ENCODE data around the gene ESPNL. TPM values are rescaled to one million over a fixed set of nuclear protein-coding genes. Genes with fewer than 3 reads are reported as not detected.

The ESPNL gene
- total and polyA plus RNA-seq, 4 donors, result 0.08 to 0.59 (median 0.35) TPM

- Histone ChIP-seq H3K27ac (ENCODE audit: low read depth in 1 of 2, low read length in 2 of 2) (no peak overlapping the region), H3K36me3 (ENCODE audit: control insufficient read depth in 4 of 4, insufficient read depth in 3 of 4, low read depth in 1 of 4, low read length in 3 of 4) (peaks cover 0 to 2% (median 0%) of the 10 kb centered on the region in 4 donors), H3K4me3 (ENCODE audit: low read depth in 1 of 3, low read length in 3 of 3) (no peak overlapping the region), H3K4me1 (ENCODE audit: control insufficient read depth in 4 of 4, insufficient read depth in 4 of 4, low read length in 3 of 4) (peaks cover 2 to 8% (median 5%) of the 10 kb centered on the region in 4 donors), H3K27me3 (ENCODE audit: control insufficient read depth in 4 of 4, insufficient read depth in 4 of 4, low read length in 3 of 4) (no peaks in the 10 kb centered on the region), H3K9ac (ENCODE audit: low read depth in 1 of 2, low read length in 2 of 2) (no peak overlapping the region), H3K9me3 (ENCODE audit: control insufficient read depth in 4 of 4, low read length in 3 of 4) (no peaks in the 10 kb centered on the region)
- DNase-seq (ENCODE audit: low spot score), result no peak
- TF ChIP-seq SP1 (IDR thresholded peaks at IDR 0.05) (no peak), ATF3 (IDR thresholded peaks at IDR 0.05) (no peak), HNF4A (conservative IDR thresholded peaks at IDR 0.05) (no peak), TAF1 (conservative IDR thresholded peaks at IDR 0.05) (no peak)
- TF ChIP-seq, protein P1, sequence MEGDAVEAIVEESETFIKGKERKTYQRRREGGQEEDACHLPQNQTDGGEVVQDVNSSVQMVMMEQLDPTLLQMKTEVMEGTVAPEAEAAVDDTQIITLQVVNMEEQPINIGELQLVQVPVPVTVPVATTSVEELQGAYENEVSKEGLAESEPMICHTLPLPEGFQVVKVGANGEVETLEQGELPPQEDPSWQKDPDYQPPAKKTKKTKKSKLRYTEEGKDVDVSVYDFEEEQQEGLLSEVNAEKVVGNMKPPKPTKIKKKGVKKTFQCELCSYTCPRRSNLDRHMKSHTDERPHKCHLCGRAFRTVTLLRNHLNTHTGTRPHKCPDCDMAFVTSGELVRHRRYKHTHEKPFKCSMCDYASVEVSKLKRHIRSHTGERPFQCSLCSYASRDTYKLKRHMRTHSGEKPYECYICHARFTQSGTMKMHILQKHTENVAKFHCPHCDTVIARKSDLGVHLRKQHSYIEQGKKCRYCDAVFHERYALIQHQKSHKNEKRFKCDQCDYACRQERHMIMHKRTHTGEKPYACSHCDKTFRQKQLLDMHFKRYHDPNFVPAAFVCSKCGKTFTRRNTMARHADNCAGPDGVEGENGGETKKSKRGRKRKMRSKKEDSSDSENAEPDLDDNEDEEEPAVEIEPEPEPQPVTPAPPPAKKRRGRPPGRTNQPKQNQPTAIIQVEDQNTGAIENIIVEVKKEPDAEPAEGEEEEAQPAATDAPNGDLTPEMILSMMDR (IDR thresholded peaks at IDR 0.05; ENCODE audit: low read depth, low read length, missing input control), result no peak
- 89% methylated on average over 10 of the region's 10 CpGs for WGBS
Observed at GRCh38 chr2:238099714-238100048, 459 bp upstream of the ESPNL start.

- no peaks in the 10 kb centered on the region for H3K9me3 ChIP-seq (ENCODE audit: control insufficient read depth in 4 of 4, low read length in 3 of 4)
- no peak overlapping the region for H3K4me3 ChIP-seq (ENCODE audit: low read depth in 1 of 3, low read length in 3 of 3)
- DNase-seq (ENCODE audit: low spot score), result peak; percentile 27
- peaks cover 2 to 8% (median 5%) of the 10 kb centered on the region in 4 donors for H3K4me1 ChIP-seq (ENCODE audit: control insufficient read depth in 4 of 4, insufficient read depth in 4 of 4, low read length in 3 of 4)
- H3K9ac ChIP-seq (ENCODE audit: low read depth in 1 of 2, low read length in 2 of 2), result no peak overlapping the region
- no peaks in the 10 kb centered on the region for H3K36me3 ChIP-seq (ENCODE audit: control insufficient read depth in 4 of 4, insufficient read depth in 3 of 4, low read depth in 1 of 4, low read length in 3 of 4)
- no peaks in the 10 kb centered on the region for H3K27me3 ChIP-seq (ENCODE audit: control insufficient read depth in 4 of 4, insufficient read depth in 4 of 4, low read length in 3 of 4)
- H3K27ac ChIP-seq (ENCODE audit: low read depth in 1 of 2, low read length in 2 of 2), result no peak overlapping the region
- TF ChIP-seq, protein P2, sequence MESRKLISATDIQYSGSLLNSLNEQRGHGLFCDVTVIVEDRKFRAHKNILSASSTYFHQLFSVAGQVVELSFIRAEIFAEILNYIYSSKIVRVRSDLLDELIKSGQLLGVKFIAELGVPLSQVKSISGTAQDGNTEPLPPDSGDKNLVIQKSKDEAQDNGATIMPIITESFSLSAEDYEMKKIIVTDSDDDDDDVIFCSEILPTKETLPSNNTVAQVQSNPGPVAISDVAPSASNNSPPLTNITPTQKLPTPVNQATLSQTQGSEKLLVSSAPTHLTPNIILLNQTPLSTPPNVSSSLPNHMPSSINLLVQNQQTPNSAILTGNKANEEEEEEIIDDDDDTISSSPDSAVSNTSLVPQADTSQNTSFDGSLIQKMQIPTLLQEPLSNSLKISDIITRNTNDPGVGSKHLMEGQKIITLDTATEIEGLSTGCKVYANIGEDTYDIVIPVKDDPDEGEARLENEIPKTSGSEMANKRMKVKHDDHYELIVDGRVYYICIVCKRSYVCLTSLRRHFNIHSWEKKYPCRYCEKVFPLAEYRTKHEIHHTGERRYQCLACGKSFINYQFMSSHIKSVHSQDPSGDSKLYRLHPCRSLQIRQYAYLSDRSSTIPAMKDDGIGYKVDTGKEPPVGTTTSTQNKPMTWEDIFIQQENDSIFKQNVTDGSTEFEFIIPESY (IDR thresholded peaks at IDR 0.05), result no peak
- no peak for TF ChIP-seq ATF3 (IDR thresholded peaks at IDR 0.05)
- TF ChIP-seq RAD21 (IDR thresholded peaks at IDR 0.05), result no peak
- no peak for TF ChIP-seq HNF4A (conservative IDR thresholded peaks at IDR 0.05)
- TF ChIP-seq TAF1 (conservative IDR thresholded peaks at IDR 0.05), result no peak
- TF ChIP-seq EGR1 (IDR thresholded peaks at IDR 0.05; ENCODE audit: low read depth in 2 of 2), result no peak
- no peak for TF ChIP-seq SP1 (IDR thresholded peaks at IDR 0.05)
- TF ChIP-seq RXRA (IDR thresholded peaks at IDR 0.05), result no peak
- TF ChIP-seq GABPA (IDR thresholded peaks at IDR 0.05 in 1 of 2, conservative IDR thresholded peaks at IDR 0.05 in 1 of 2), result no peak
- TF ChIP-seq NR2F2 (IDR thresholded peaks at IDR 0.05), result no peak
- no peak for TF ChIP-seq HNF4G (IDR thresholded peaks at IDR 0.05)
- WGBS, result 92% methylated on average over 28 of the region's 28 CpGs
Observed at GRCh38 chr2:238100821-238101771, 956 bp downstream of the ESPNL start.
